Activated CD4-positive, alpha-beta T cell treated with anti-CD3 and anti-CD28 coated beads for 48 hours (primary cell): Measurements from ENCODE around the gene IFNAR1.
"Not testable (repeated sequence)": the region's sequence is repeated elsewhere in the genome, so short reads cannot be mapped to it uniquely, and the experiment has no call there.

ENCODE experiments used
- DNase-seq: peaks from one replicate; pipeline ENCODE4 v3.0.0-alpha.2; 2020

The IFNAR1 gene

DNA sequence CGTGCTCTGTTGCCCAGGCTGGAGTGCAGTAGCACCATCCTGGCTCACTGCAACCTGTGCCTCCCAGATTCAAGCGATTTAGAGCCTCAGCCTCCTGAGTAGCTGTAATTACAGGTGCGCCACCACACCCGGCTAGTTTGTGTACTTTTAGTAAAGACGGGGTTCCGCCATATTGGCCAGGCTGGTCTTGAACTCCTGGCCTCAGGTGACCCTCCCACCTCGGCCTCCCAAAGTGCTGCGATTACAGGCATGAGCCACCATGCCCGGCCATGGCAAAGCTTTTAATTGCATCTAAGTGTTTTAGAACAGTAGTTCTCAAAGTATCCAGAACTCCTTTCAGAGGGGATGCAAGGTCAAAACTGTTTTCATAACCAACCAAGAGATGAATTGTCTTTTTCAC, 53.3 kb downstream of the IFNAR1 start:
- no peak for DNase-seq

- not testable (repeated sequence) for DNase-seq
These were observed 55.2 kb downstream of the IFNAR1 start for GRCh38 chr21:33379934-33380333.

DNA sequence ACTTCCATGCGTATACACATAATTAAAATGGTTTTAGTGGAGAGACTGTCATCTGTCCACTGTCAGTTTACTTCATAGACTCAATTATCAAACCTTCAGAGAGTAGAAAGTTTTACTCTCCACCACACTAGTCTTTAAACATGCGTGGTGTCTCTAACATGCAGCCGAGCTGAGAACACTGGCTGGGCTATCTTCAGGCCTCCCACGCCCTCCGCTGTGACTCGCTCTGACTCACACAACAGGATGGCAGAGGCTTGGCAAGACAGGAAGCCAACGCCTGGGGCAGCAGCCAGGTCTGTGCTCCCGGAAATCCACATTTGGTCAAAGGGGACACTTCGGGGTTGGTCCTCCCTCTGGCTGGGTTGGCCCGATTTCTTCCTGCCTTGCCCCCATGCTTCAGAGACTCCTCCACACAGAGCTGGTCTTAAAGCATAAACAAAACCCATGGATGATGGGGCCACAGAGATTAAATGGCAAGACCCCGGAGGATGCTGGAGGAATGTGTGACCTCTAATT, 55.8 kb downstream of the IFNAR1 start:
- DNase-seq: peak; percentile 95

DNA sequence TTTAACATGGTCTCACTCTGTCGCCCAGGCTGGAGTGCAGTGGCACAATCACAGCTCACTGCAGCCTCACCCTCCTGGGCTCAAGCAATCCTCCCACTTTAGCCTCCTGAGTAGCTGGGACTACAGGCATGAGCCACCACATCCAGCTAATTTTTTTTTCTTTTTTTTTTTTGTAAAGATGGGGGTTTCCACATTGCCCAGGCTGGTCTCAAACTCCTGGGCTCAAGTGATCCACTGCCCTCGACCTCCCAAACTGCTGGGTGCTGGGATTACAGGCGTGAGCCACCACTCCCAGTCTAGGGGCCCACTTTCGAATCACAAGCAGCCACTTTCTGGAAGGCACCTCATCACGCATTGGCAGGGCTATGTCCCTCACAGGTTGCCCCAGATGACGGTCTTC, 56.6 kb downstream of the IFNAR1 start:
- DNase-seq: not testable (repeated sequence)

DNA sequence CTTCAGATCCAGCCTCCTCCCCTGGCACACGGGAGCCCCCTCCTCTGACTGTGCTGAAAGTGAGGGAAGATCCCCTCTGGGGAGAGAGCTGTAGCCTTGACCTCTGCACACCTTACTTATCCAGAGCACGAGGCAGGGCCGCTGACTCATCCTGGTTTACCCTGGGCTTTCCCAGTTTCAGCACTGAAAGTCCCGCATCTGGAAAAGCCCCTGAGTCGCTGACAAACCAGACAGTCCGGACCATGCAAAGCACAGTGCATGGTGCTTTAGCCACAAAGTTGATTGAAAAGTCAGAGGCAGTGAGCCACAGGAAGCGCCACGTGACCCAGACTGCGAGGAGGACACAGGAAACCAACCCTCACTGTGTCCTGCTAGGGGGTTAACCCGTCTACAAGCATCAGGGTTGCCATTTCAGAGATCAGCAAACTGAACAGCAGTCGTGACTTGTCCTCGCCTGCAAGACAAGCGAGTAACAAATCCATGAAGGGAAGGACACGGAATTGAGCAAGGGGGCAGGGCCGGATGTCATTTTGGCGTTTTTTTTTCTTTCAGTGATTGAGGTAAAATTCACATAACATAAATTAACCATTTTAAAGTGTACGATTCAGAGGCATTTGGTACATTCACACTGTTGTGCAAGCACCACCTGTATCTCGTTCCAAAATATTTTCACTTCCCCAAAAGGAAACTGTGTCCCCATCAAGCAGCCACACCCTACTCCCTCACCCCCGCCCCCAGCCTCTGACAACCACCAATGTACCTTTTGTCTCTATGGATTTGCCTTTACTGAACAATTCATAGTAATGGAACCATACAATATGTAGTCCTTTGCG, 58.5 kb downstream of the IFNAR1 start:
- DNase-seq: peak; percentile 78

DNA sequence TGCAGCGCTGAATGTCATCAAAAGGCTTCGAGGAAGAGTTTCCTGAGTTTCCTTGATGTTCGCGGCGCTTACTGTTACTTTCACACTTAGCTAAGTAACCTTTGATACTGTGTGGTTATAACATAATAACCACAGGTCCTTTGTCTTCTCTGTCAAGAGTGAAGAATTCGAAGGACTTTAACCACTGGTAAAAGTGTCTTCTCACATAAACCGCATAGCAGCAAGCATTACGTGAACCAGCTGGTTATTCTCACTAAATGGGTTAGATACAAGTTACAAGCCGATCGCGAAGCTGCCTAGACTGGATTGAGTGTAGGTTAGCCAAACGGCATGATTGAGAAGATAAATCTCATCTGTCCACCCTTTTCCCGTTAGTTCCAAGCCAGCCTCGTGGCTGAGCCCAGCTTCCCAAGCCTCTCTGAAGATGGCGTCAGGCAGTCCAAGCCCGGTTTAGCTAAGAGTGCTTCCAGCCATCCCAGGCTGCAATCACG, 60.1 kb downstream of the IFNAR1 start:
- peak; percentile 28 for DNase-seq

DNA sequence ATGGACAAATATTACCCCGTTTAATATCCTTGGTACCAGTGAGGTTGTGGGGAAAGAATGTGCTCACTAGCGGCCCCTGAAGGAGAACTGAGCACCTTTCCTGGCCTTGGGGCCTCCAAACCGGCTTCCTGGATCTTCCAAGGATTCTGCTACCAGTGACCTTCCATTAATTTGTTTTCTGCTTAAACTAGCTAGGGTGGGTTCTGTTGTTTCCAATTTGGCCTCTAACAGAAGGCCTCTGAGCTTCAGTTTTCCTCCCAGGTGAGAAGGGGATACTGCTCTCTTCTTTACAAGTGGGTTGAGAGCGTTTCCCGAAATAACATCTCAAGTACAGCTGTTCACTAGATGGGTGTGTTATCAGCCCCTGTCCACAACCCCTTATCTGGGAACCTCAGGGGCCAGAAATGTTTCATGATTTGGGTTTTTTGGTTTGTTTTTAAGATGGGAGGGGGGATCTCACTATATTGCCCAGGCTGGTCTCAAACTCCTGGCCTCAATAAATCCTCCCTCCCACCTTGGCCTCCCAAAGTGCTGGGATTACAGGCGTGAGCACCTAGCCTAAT, 61.5 kb downstream of the IFNAR1 start:
- DNase-seq: no peak

- DNase-seq: no peak
These were observed 62.5 kb downstream of the IFNAR1 start for GRCh38 chr21:33387294-33387693.

GRCh38 chr21:33388188-33388587, 63.4 kb downstream of the IFNAR1 start:
- DNase-seq: no peak

GRCh38 chr21:33390479-33390878, 65.7 kb downstream of the IFNAR1 start:
- no peak for DNase-seq

- no peak for DNase-seq
These were observed 66.9 kb downstream of the IFNAR1 start for GRCh38 chr21:33391656-33392055.

- no peak for DNase-seq
These were observed 67.7 kb downstream of the IFNAR1 start for GRCh38 chr21:33392284-33392985.

DNA sequence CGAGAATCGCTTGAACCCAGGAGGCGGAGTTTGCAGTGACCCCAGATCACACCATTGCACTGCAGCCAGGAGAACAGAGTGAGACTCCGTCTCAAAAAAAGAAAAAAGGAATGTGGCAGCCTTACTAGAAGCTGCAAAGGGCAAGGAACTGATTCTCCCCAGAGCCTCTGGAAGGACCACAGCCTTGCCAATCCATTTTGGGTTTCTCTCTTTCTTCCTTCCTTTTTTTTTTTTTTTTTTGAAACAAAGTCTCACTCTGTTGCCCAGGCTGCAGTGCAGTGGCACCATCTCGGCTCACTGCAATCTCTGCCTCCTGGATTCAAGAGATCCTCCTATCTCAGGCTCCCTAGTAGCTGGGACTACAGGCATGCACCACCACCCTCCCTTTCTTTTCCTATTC, 68.6 kb downstream of the IFNAR1 start:
- DNase-seq: no peak

GRCh38 chr21:33394260-33394659, 69.5 kb downstream of the IFNAR1 start:
- no peak for DNase-seq

DNA sequence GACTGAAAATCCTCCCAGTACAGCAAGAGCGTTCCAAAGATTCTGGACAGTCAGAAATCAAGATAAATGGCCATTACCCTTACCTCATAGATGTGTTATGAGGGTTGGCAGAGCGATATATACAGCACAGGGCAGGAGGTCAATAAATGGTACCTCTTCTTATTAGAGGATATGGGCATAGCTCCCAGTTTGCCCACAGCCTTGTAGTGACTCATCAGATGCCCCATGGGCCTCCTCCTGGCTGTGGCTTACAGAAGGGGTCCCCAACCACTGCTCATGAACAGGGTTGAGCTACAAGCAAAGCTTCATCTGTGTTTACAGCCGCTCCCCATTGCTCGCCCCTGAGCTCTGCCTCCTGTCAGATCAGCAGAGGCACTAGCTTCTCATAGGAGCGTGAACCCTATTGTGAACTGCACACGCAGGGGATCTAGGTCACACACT, 71.1 kb downstream of the IFNAR1 start:
- no peak for DNase-seq

GRCh38 chr21:33396436-33396835, 71.7 kb downstream of the IFNAR1 start:
- DNase-seq: no peak

DNA sequence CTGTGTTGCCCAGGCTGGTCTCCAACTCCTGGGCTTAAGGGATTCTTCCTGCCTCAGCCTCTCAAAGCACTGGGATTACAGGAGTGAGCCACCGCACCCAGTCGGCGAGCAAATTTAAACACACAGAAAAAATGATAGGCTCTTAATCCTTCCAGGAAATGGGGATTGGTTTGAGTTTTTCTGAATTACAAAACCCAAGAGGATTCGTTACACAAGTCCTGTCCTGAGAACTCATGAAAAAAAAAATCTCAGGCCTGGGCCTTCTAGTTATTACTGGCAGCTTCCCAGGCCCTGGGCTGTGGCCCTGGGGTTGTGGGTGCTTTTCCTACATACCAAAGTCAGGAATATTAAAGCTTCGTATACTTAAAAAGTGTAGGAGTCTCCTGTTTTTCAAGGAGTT, 72.2 kb downstream of the IFNAR1 start:
- DNase-seq: no peak

GRCh38 chr21:33397717-33398116, 72.9 kb downstream of the IFNAR1 start:
- DNase-seq: no peak

DNA sequence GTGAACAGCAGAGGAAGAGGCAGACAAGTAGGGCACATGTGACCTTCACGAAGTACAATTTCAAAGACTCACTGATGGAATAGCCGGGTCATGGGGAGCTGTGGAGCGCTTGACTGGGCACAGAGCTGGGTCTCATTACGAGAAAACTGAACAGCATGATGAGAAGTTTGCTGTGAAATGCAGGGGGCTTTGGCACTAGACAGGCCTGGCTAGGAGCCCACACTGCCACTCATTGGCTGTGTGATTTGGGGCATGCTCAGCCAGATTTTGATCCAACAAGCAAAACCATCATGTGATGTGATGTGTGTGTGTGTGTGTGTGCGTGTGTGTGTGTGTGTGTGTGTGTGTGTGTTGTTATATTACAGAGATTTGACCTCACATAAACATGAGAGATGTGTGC, 73.6 kb downstream of the IFNAR1 start:
- no peak for DNase-seq

DNA sequence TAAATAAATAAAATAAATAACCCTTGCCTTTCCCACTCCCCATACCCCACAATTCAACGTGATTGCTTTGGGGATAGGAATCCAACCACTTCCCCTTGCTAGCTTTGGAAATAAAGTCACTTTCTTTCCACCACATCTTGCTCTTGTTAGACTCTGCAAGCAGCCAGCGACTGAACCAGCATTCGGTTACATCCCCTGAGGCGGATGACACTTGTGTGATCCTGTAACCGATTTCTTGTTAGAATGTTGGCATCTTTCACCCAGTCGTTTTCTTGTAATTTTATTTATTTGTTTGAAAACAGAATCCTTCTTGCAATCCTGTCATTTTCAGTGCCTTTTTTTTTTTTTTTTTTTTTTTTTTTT, 76.8 kb downstream of the IFNAR1 start:
- no peak for DNase-seq

DNA sequence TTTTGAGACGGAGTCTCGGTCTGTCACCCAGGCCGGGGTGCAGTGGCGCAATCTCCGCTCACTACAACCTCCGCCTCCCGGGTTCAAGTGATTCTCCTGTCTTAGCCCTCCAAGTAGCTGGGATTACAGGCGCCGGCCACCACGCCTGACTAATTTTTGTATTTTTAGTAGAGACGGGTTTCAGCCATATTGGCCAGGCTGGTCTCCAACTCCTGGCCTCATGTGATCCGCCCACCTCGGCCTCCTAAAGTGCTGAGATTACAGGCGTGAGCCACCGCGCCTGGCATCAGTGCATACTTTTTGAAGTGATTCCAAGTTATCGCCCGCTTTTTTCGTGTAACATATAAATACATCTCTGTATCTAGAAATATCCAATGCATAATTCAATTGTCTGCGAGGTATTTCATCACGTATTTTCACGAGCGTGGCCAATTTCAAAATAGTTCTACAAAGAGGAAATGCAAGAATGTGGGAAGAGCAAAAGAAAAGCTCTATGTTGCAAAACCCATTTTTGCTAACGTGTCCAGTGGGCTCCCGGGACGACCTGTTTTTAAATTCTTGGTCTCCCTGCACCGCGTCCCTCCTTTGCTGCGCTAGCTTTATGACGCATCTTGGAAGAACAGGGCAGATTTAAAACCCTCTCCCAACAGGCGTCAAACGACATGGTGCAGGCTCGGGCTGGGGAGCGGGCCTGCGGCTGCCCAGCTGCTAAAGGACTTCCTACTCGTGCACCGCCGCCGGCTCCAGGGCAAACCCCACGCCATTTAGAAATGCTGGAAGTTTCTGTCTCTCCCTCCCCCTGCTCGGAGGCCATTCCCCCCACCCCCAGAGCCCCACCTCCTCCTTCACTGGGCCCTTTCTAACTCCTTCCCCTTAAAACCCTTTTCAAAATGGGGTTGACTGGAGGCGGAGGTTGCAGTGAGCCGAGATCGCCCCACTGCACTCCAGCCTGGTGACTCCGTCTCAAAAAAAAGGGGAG, 77.5 kb downstream of the IFNAR1 start:
- no peak for DNase-seq

- peak; percentile 31 for DNase-seq
These were observed 78.5 kb downstream of the IFNAR1 start, which contains the start of gene IFNGR2 for GRCh38 chr21:33403128-33403785. Gene IFNGR2, plus strand, starts transcription at chr21:33403413. Its CDS starts 131 bp downstream, at chr21:33403544.
